HG02678 (cell line): ENCODE measurements around the gene SHOC1.
"Not testable (repeated sequence)": the region's sequence is repeated elsewhere in the genome, so short reads cannot be mapped to it uniquely, and the experiment has no call there.

Experiments
- ATAC-seq: cut with Tn5 transposase; IDR thresholded peaks from one replicate; pipeline ENCODE4 v1.9.1; 2021; ENCODE audit warnings: mild to moderate bottlenecking, moderate library complexity; ENCODE audit not compliant: unreplicated experiment

The SHOC1 gene

GRCh38 chr9:111794835-111795556 is at the start of gene SHOC1:
SHOC1 (minus strand) TSS chr9:111794937; CDS start chr9:111791418, 3,519 bp downstream.
- ATAC-seq: no peak

- ATAC-seq: no peak
These were observed 49.2 kb upstream of the SHOC1 start for GRCh38 chr9:111843971-111844370.

- no peak for ATAC-seq
These were observed 47.6 kb upstream of the SHOC1 start for GRCh38 chr9:111842313-111842712.

GRCh38 chr9:111840442-111840841 is 45.7 kb upstream of the SHOC1 start:
- no peak for ATAC-seq

- no peak for ATAC-seq
These were observed 45.2 kb upstream of the SHOC1 start for GRCh38 chr9:111839987-111840386.

- ATAC-seq: no peak
These were observed 44.6 kb upstream of the SHOC1 start for GRCh38 chr9:111839387-111839786.

- no peak for ATAC-seq
These were observed 43.7 kb upstream of the SHOC1 start for GRCh38 chr9:111838439-111838838.

GRCh38 chr9:111836311-111836710 is 41.6 kb upstream of the SHOC1 start:
- no peak for ATAC-seq

- no peak for ATAC-seq
These were observed 39.2 kb upstream of the SHOC1 start for GRCh38 chr9:111833941-111834340.

- ATAC-seq: no peak
These were observed 37.7 kb upstream of the SHOC1 start for GRCh38 chr9:111832449-111832848.

GRCh38 chr9:111831371-111832108 is 36.8 kb upstream of the SHOC1 start:
- no peak for ATAC-seq

- no peak for ATAC-seq
These were observed 33.5 kb upstream of the SHOC1 start for GRCh38 chr9:111828193-111828592.

GRCh38 chr9:111825468-111826145 is 30.9 kb upstream of the SHOC1 start:
- ATAC-seq: no peak

GRCh38 chr9:111821006-111821528 is 26.3 kb upstream of the SHOC1 start:
- ATAC-seq: no peak

- ATAC-seq: no peak
These were observed 24.6 kb upstream of the SHOC1 start for GRCh38 chr9:111819360-111819759.

GRCh38 chr9:111815285-111816070 is 20.7 kb upstream of the SHOC1 start:
- no peak for ATAC-seq

GRCh38 chr9:111812337-111812736 is 17.6 kb upstream of the SHOC1 start:
- no peak for ATAC-seq

- ATAC-seq: no peak
These were observed 16.2 kb upstream of the SHOC1 start for GRCh38 chr9:111810908-111811307.

GRCh38 chr9:111810415-111810814 is 15.7 kb upstream of the SHOC1 start:
- ATAC-seq: not testable (repeated sequence)

GRCh38 chr9:111807197-111807596 is 12.5 kb upstream of the SHOC1 start:
- no peak for ATAC-seq

GRCh38 chr9:111806259-111806658 is 11.5 kb upstream of the SHOC1 start:
- ATAC-seq: no peak
